Renal cortical epithelial cell (primary cell): ENCODE data around the gene NSUN5. TPM values are rescaled to one million over a fixed set of nuclear protein-coding genes. Genes with fewer than 3 reads are reported as not detected.
"Not testable (repeated sequence)": the region's sequence is repeated elsewhere in the genome, so short reads cannot be mapped to it uniquely, and the experiment has no call there.

Source experiments
- DNase-seq: peaks from one replicate; pipeline ENCODE4 v3.0.0-alpha.2; 2011; ENCODE audit warnings: low read depth
- total RNA-seq: library from RNA; depleted of rRNA; stranded (reverse); fragments of >200 nt; gene quantifications from 2 replicates; pipeline ENCODE4 v1.2.3, GENCODE V29; 2014

NSUN5 gene
- total RNA-seq, 1 donor from 2014 or later, result 20.1 TPM

DNA sequence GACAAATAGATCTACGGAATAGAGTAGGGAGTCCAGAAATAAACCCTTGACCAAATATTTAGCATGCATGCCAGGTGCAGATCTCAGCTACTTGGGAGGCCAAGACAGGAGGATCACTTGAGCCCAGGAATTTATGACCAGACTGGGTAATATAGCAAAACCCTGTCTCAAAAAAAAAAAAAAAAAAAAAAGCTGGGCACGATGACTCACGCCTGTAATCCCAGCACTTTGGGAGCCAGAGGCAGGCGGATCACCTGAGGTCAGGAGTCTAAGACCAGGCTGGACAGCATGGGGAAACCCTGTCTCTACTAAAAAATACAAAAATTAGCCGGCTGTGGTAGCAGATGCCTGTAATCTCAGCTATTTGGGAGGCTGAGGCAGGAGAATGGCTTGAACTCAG, 31.4 kb downstream of the NSUN5 start:
- not testable (repeated sequence) for DNase-seq

- not testable (repeated sequence) for DNase-seq
Measured at GRCh38 chr7:73267813-73268212, 40.8 kb downstream of the NSUN5 start.

GRCh38 chr7:73266719-73267368, 41.8 kb downstream of the NSUN5 start:
- not testable (repeated sequence) for DNase-seq

DNA sequence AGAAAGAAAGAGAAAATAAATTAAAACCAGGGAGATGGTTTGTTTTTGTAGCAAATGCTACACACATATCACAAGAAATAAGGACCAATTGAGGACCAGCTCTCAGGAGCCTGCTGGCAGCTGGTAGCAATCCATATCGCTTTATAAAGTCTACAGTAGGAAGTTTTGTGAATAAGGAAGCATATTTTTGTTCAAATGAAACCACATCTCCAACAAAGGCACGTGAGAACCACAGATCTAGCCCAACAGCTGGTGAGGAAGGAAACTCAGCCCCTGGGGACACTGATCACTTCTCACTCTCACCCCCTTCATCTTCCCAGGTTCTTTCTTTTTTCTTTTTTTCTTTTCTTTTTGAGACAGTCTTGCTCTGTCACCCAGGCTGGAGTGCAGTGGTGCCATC, 46.2 kb downstream of the NSUN5 start:
- DNase-seq, result not testable (repeated sequence)

Other genes starting within 250 kb of the NSUN5 start
- gene SPDYE9, start 222.8 kb downstream of the NSUN5 start, total RNA-seq, result not detected in 2 replicates
- 0.05 TPM in 1 of 2 replicates, not detected in the other for gene TRIM50, start 19.3 kb upstream of the NSUN5 start, total RNA-seq
- not detected in 2 replicates for gene FKBP6, start 19.3 kb upstream of the NSUN5 start, total RNA-seq
- 0.15 and 0.35 TPM in 2 replicates for gene FZD9, start 125.0 kb upstream of the NSUN5 start, total RNA-seq
- gene BAZ1B, start 213.5 kb upstream of the NSUN5 start, total RNA-seq, result 34.7 and 66.4 TPM in 2 replicates
- gene BCL7B, start 248.9 kb upstream of the NSUN5 start, total RNA-seq, result 21.7 and 23.4 TPM in 2 replicates